GM12874 (cell line): ENCODE results near the gene TMEM169.

Experiments
- TF ChIP-seq, protein P1 (sequence below): IDR thresholded peaks from 2 replicates; pipeline ENCODE4 v1.5.1; 2011; ENCODE audit warnings: low read depth, mild to moderate bottlenecking, control low read depth, low read length, moderate library complexity; ENCODE audit not compliant: insufficient read depth

TMEM169 gene

GRCh38 chr2:216071111-216071851 is 10.4 kb upstream of the TMEM169 start:
- TF ChIP-seq, protein P1, sequence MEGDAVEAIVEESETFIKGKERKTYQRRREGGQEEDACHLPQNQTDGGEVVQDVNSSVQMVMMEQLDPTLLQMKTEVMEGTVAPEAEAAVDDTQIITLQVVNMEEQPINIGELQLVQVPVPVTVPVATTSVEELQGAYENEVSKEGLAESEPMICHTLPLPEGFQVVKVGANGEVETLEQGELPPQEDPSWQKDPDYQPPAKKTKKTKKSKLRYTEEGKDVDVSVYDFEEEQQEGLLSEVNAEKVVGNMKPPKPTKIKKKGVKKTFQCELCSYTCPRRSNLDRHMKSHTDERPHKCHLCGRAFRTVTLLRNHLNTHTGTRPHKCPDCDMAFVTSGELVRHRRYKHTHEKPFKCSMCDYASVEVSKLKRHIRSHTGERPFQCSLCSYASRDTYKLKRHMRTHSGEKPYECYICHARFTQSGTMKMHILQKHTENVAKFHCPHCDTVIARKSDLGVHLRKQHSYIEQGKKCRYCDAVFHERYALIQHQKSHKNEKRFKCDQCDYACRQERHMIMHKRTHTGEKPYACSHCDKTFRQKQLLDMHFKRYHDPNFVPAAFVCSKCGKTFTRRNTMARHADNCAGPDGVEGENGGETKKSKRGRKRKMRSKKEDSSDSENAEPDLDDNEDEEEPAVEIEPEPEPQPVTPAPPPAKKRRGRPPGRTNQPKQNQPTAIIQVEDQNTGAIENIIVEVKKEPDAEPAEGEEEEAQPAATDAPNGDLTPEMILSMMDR = no peak

DNA sequence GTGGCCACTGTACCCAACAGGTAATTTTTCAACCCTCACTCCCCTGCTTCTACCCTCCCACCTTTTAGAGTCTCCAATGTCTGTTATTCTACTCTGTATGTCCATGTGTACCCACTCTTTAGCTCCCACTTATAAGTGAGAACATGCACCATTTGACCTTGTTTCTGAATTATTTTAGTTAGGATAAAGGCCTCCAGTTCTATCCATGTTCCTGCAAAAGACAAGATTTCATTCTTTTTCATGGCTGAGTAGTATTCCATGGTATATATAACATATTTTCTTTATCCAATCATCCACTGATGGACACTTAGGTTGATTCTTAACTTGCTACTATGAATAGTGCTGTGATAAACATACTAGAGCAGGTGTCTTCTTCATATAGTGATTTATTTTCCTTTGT is 9.2 kb upstream of the TMEM169 start:
- TF ChIP-seq, protein P1 = no peak

GRCh38 chr2:216073773-216074172 is 7.9 kb upstream of the TMEM169 start:
- TF ChIP-seq, protein P1 = no peak

- TF ChIP-seq, protein P1 = no peak
These were observed 7.3 kb upstream of the TMEM169 start for GRCh38 chr2:216074380-216074779.

- TF ChIP-seq, protein P1 = no peak
These were observed 6.9 kb upstream of the TMEM169 start for GRCh38 chr2:216074794-216075193.

DNA sequence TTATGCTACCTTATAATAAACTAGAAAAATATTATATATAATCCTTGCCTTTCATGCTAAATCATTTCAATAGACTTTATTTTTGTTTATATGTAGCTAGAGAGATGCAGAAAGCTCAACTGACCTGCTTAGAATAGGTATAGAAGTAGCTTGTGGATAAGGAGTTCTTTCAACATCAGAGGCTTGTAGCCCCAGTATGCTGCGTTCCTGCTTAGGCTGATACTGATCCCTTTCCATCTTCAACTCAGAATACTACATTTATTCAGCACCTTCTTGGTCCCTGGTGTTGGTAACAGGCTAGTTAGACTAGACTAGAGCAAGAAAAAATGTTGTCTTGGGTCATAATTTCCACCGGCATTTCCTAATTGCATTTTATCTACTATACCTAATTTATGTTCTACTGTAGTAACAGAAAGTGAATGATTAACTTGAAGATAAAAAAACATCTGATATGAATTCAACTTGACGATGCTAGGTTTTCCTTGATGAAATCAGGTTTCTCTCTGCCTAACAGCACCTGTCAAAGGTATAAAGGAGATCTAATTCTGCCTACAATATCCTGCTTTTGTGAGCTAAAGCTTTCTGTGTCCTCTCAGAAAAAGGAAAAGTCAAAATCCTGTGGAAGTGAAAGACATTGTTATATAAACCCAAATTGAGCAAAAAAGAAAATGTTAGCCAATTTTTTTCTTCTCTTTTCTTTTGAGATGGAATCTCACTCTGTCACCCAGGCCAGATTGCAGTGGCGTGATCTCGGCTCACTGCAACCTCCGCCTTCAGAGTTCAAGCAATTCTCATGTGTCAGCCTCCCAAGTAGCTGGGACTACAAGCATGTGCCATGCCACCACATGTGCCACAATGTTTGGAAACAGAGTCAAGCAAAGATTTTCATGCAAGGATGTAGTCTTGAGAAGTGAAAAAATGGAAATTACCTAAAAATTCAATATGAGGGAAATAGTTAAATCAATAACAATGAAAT is 5.9 kb upstream of the TMEM169 start:
- TF ChIP-seq, protein P1 = no peak

DNA sequence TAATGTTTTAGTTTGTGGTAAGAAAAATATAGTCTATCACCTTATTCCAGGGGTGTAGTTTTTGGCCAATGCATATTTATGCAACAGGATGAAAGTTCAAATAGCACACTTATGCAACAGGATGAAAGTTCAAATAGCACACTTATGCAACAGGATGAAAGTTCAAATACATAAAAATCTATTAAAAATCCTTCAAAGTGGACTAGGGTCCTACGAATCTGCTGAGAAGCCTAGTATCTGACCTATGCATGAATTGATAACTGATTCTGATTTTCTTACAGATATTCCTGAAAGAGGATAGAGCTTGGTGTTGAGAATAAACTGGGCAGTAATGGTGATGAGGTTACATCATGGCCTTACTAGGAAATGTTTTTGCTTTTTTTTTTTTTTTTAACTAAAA is 2.9 kb upstream of the TMEM169 start:
- TF ChIP-seq, protein P1 = no peak
